HG02588 (cell line): ENCODE measurements around the gene ZNHIT3.
"Not testable (repeated sequence)": the region's sequence is repeated elsewhere in the genome, so short reads cannot be mapped to it uniquely, and the experiment has no call there.

Source experiments
- ATAC-seq: cut with Tn5 transposase; IDR thresholded peaks from one replicate; pipeline ENCODE4 v1.9.1; 2021; ENCODE audit warnings: mild to moderate bottlenecking, moderate library complexity; ENCODE audit not compliant: unreplicated experiment

Gene ZNHIT3

GRCh38 chr17:36482611-36483504, 3.6 kb upstream of the ZNHIT3 start:
- ATAC-seq = no peak

- ATAC-seq = not testable (repeated sequence)
Measured at GRCh38 chr17:36484021-36484420, 2.5 kb upstream of the ZNHIT3 start.

GRCh38 chr17:36485027-36485426, 1.5 kb upstream of the ZNHIT3 start:
- no peak for ATAC-seq

GRCh38 chr17:36485805-36486203, 677 bp upstream of the ZNHIT3 start:
- ATAC-seq = no peak

- ATAC-seq = no peak
Measured at GRCh38 chr17:36493956-36494355, 7.5 kb downstream of the ZNHIT3 start.

GRCh38 chr17:36494674-36495073, 8.2 kb downstream of the ZNHIT3 start:
- no peak for ATAC-seq

- ATAC-seq = no peak
Measured at GRCh38 chr17:36495076-36495578, 8.6 kb downstream of the ZNHIT3 start.

- ATAC-seq = no peak
Measured at GRCh38 chr17:36496018-36496789, 9.7 kb downstream of the ZNHIT3 start.

- no peak for ATAC-seq
Measured at GRCh38 chr17:36498155-36498554, 11.7 kb downstream of the ZNHIT3 start.

- no peak for ATAC-seq
Measured at GRCh38 chr17:36498560-36499300, 12.2 kb downstream of the ZNHIT3 start.

GRCh38 chr17:36500745-36501225, 14.3 kb downstream of the ZNHIT3 start:
- no peak for ATAC-seq

GRCh38 chr17:36501351-36501750, 14.9 kb downstream of the ZNHIT3 start:
- no peak for ATAC-seq

GRCh38 chr17:36501963-36502362, 15.5 kb downstream of the ZNHIT3 start:
- ATAC-seq = no peak

GRCh38 chr17:36503456-36504155, 17.1 kb downstream of the ZNHIT3 start:
- ATAC-seq = no peak

GRCh38 chr17:36504156-36504545, 17.7 kb downstream of the ZNHIT3 start:
- no peak for ATAC-seq

- no peak for ATAC-seq
Measured at GRCh38 chr17:36505171-36505570, 18.7 kb downstream of the ZNHIT3 start.

GRCh38 chr17:36506249-36506826, 19.9 kb downstream of the ZNHIT3 start:
- no peak for ATAC-seq

- ATAC-seq = no peak
Measured at GRCh38 chr17:36506831-36507230, 20.4 kb downstream of the ZNHIT3 start.

- ATAC-seq = no peak
Measured at GRCh38 chr17:36507266-36507665, 20.8 kb downstream of the ZNHIT3 start.

- not testable (repeated sequence) for ATAC-seq
Measured at GRCh38 chr17:36508439-36508838, 22.0 kb downstream of the ZNHIT3 start.
